ENCODE data around the gene FXYD4. TPM values are rescaled to one million over a fixed set of nuclear protein-coding genes. Genes with fewer than 3 reads are reported as not detected.

The FXYD4 gene
- total and polyA plus RNA-seq, 2 of the 8 experiments (the other 6 are each of a cell fraction or from before 2014, with no cell fraction given), result not detected

DNA sequence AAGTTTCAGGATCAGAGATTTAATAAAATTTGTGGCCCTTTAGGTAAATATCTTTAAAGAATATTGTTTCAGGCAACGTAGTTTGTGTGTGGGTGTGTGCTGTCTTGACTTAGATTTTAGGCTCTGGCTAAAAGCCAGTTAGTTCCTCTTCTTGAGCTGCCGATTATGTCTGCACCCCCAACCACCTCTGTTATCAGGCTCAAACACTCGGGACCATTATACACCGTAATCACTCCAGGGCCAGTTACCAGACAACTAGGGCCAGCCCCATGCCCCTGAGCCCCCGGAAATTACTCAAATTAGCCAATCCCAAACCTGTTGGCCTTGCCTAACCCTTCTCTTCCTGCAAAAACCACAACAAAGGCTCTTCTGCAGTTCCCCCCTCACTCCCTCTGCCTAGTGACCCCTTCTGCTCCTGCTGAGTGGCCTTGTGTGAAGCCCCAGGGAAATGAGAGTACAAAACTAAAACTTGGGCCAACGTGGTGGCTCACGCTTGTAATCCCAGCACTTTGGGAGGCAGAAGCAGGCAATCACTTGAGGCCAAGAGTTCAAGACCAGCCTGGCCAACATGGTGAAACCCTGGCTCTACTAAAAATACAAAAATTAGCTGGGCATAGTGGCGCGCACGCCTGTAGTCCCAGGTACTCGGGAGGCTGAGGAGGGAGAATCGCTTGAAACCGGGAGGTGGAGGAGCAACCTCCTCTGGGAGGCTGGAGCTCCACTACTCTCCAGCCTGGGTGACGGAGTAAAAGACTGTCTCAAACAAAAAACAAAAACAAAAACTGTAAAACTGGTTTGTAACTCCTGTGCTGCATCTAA lies 46.7 kb downstream of the FXYD4 start:
- Histone ChIP-seq H3K56ac (replicated peaks; ENCODE audit: insufficient read length, low read depth, low read length) (no peak overlapping the region), H4K20me1 (replicated peaks in 1 of 2; ENCODE audit: control insufficient read depth in 1 of 2, insufficient read depth in 2 of 2, low read length in 2 of 2) (no peaks in the 10 kb centered on the region), H3K79me2 (ENCODE audit: control insufficient read depth in 1 of 2, insufficient read depth in 2 of 2, low read length in 2 of 2) (no peaks in the 10 kb centered on the region), H3K4me2 (ENCODE audit: insufficient read depth in 1 of 2, low read depth in 2 of 2, low read length in 2 of 2) (no peak overlapping the region), H4K5ac (ENCODE audit: insufficient read length, low read depth, low read length) (no peak overlapping the region), H3K23ac (ENCODE audit: insufficient read length) (no peak overlapping the region), H2BK120ac (replicated peaks; ENCODE audit: low read depth, low read length) (no peak overlapping the region), H2BK5ac (ENCODE audit: low read depth, low read length) (no peak overlapping the region), H2AFZ (ENCODE audit: low read length) (no peak overlapping the region), H2AK5ac (ENCODE audit: low read depth, low read length) (no peak overlapping the region), H3K18ac (ENCODE audit: extremely low read depth, low read length) (no peak overlapping the region), H3K23me2 (ENCODE audit: low read depth, low read length) (peaks cover 5% of the 10 kb centered on the region), H4K91ac (replicated peaks; ENCODE audit: insufficient read length, low read length) (no peak overlapping the region), H3K14ac (ENCODE audit: insufficient read length) (no peak overlapping the region), H2BK15ac (ENCODE audit: low read length) (no peak overlapping the region), H2BK12ac (ENCODE audit: low read depth, low read length) (no peak overlapping the region), H3K4me3 (ENCODE audit: extremely low read depth in 1 of 4, insufficient read depth in 2 of 4, low read depth in 3 of 4, low read length in 4 of 4) (no peak overlapping the region), H3K27ac (ENCODE audit: low read depth, low read length) (no peak overlapping the region), H3K9me3 (ENCODE audit: insufficient read depth in 2 of 2, low read depth in 1 of 2, low read length in 1 of 2) (no peaks in the 10 kb centered on the region), H3K27me3 (replicated peaks in 1 of 4; ENCODE audit: control insufficient read depth in 3 of 4, extremely low read depth in 1 of 4, insufficient read depth in 3 of 4, low read length in 3 of 4) (no peaks in the 10 kb centered on the region; a peak in 1 of 7 replicates), H3K4ac (replicated peaks; ENCODE audit: insufficient read length, low read depth, low read length) (peak overlapping the region; percentile 85), H3K79me1 (ENCODE audit: low read depth, low read length) (no peaks in the 10 kb centered on the region), H3K9ac (replicated peaks in 1 of 4; ENCODE audit: extremely low read depth in 1 of 4, low read depth in 3 of 4, low read length in 3 of 4) (no peak overlapping the region), H2BK20ac (ENCODE audit: low read length) (no peak overlapping the region), H3K36me3 (ENCODE audit: control insufficient read depth in 2 of 4, insufficient read depth in 4 of 4, low read length in 3 of 4) (no peaks in the 10 kb centered on the region), H4K8ac (ENCODE audit: extremely low read depth, insufficient read depth, low read length) (no peak overlapping the region), H3K4me1 (replicated peaks in 1 of 4; ENCODE audit: control insufficient read depth in 3 of 4, insufficient read depth in 4 of 4, low read length in 3 of 4) (peaks cover 2 to 5% (median 3%) of the 10 kb centered on the region in 4 experiments; a peak in 5 of 7 replicates)
- 87% methylated on average over 14 of the region's 14 CpGs; no CpG with 5 or more reads in 1 of the 2 experiments for WGBS, 2 experiments (ENCODE audit: extremely low coverage in 1 of 2, insufficient coverage in 1 of 2, insufficient read length in 1 of 2, insufficient replicate concordance in 2 of 2, low coverage in 1 of 2, low lambda C conversion rate in 2 of 2, missing lambda C conversion rate in 1 of 2)
- DNase-seq (ENCODE audit: low read depth in 1 of 2, low spot score in 2 of 2) (no peak), FAIRE-seq (no peak)
- ChIA-PET CTCF (ENCODE audit: partially characterized antibody) (interaction anchor here (0.6 to 0.7 kb wide), 2 partner anchors 37 to 473 kb away, joined by 3 read pairs; no protein-coding TSS in a partner anchor), POLR2A (ENCODE audit: partially characterized antibody) (interaction anchor here (1.8 to 4.7 kb wide), 5 partner anchors 7 to 23 kb away, joined by 4 to 33 read pairs (median 20); partner anchors contain the start of genes HNRNPF and ZNF487)
- TF ChIP-seq TAF1 (IDR thresholded peaks at IDR 0.05; ENCODE audit: low read depth, low read length) (no peak), JUND (IDR thresholded peaks at IDR 0.05; ENCODE audit: low read length) (no peak), KDM1A (IDR thresholded peaks at IDR 0.05; ENCODE audit: borderline replicate concordance, low read length) (no peak), POU5F1 (IDR thresholded peaks at IDR 0.05; ENCODE audit: low read depth, low read length) (no peak), ASH2L (IDR thresholded peaks at IDR 0.05; ENCODE audit: low read length) (no peak), HDAC6 (IDR thresholded peaks at IDR 0.05; ENCODE audit: low read depth, low read length) (no peak), ATF2 (IDR thresholded peaks at IDR 0.05; ENCODE audit: low read length) (no peak)
- TF ChIP-seq, protein P1, sequence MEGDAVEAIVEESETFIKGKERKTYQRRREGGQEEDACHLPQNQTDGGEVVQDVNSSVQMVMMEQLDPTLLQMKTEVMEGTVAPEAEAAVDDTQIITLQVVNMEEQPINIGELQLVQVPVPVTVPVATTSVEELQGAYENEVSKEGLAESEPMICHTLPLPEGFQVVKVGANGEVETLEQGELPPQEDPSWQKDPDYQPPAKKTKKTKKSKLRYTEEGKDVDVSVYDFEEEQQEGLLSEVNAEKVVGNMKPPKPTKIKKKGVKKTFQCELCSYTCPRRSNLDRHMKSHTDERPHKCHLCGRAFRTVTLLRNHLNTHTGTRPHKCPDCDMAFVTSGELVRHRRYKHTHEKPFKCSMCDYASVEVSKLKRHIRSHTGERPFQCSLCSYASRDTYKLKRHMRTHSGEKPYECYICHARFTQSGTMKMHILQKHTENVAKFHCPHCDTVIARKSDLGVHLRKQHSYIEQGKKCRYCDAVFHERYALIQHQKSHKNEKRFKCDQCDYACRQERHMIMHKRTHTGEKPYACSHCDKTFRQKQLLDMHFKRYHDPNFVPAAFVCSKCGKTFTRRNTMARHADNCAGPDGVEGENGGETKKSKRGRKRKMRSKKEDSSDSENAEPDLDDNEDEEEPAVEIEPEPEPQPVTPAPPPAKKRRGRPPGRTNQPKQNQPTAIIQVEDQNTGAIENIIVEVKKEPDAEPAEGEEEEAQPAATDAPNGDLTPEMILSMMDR (IDR thresholded peaks at IDR 0.05; ENCODE audit: control extremely low read depth in 1 of 3, insufficient read depth in 1 of 3, low read depth in 1 of 3, low read length in 3 of 3), result no peak

Data from H1 (cell line).